HepG2 (cell line): ENCODE data around the gene BICRA. TPM values are rescaled to one million over a fixed set of nuclear protein-coding genes. Genes with fewer than 3 reads are reported as not detected.

Source experiments
- ATAC-seq: fragments of 200-7000 bp; cut with Tn5 transposase; 3 replicates; pipeline ENCODE4 v1.9.1; 2020; ENCODE audit warnings: mild to moderate bottlenecking, moderate library complexity
- BruUV-seq: library from RNA; stranded (reverse); fragments of 400-500 nt; replicated peaks from 2 replicates; lab custom pipeline; 2021; lab: Mats Ljungman, UMichigan
- CTCF ChIA-PET: fragments of 300-600 bp; formaldehyde crosslinking; extraction: SDS; loops from one replicate; lab custom pipeline; 2021; ENCODE audit warnings: low total read pairs, inconsistent platforms, low intra/inter-chr PET ratio; lab: Yijun Ruan, JAX
- POLR2A ChIA-PET: fragments of 350-600 bp; sonication (Branson Sonifier 250); formaldehyde crosslinking; loops from one replicate; lab custom pipeline; 2020; ENCODE audit warnings: antibody characterized with exemption, inconsistent platforms; lab: Yijun Ruan, JAX
- DNase-seq: peaks from one replicate; pipeline ENCODE4 v3.0.0-alpha.2; 2015; ENCODE audit warnings: low spot score
- FAIRE-seq: peaks from 3 replicates; lab custom pipeline; 2011; peaks lifted over from hg19 to GRCh38; lab: Jason Lieb, UNC
- H2AFZ ChIP-seq: one replicate; pipeline ENCODE4 v1.6.1; 2011; ENCODE audit warnings: low read length, inconsistent platforms
- H3K27ac ChIP-seq: fragments of 300-600 bp; 3 replicates; pipeline ENCODE4 v1.8.0; 2011; ENCODE audit warnings: mixed run types, mild to moderate bottlenecking, mixed read lengths, low read length, inconsistent platforms; ENCODE audit not compliant: insufficient read depth; ENCODE audit errors: extremely low read length
- H3K27me3 ChIP-seq, 2 experiments: fragments of 200-600 bp in 1 of 2; 2 replicates in 1 of 2; 3 replicates in 1 of 2; pipeline versions ENCODE4 v1.6.0 to v1.8.0; 2011; ENCODE audit warnings: low read length in 2 of 2, mild to moderate bottlenecking in 2 of 2, moderate library complexity in 2 of 2, inconsistent platforms in 1 of 2; ENCODE audit not compliant: insufficient read depth in 2 of 2, control insufficient read depth in 1 of 2
- H3K36me3 ChIP-seq, 2 experiments: fragments of 200-600 bp in 1 of 2; replicated peaks in 1 of 2; 2 replicates in 1 of 2; 3 replicates in 1 of 2; pipeline versions ENCODE4 v1.5.1 to v1.8.0; 2011; ENCODE audit warnings: low read length in 2 of 2, inconsistent platforms in 1 of 2; ENCODE audit not compliant: insufficient read depth in 2 of 2, control insufficient read depth in 1 of 2
- H3K4me1 ChIP-seq: 2 replicates; pipeline ENCODE4 v1.5.1; 2012; ENCODE audit warnings: low read length, inconsistent platforms; ENCODE audit not compliant: insufficient read depth
- H3K4me2 ChIP-seq: 2 replicates; pipeline ENCODE4 v1.6.0; 2011; ENCODE audit warnings: low read depth, low read length, inconsistent platforms
- H3K4me3 ChIP-seq, 3 experiments: fragments of 200-600 bp in 1 of 3; sonication (generic), shearing (Covaris generic) in 1 of 3; replicated peaks in 1 of 3; 2 replicates each; pipeline ENCODE4 v1.5.1; 2011 to 2016; ENCODE audit warnings: low read length in 3 of 3, inconsistent platforms in 2 of 3, low read depth in 2 of 3, mild to moderate bottlenecking in 2 of 3, control low read depth in 1 of 3, mixed read lengths in 1 of 3; ENCODE audit not compliant: insufficient read depth in 1 of 3
- H3K79me2 ChIP-seq: one replicate; pipeline ENCODE4 v1.6.1; 2011; ENCODE audit warnings: low read length, inconsistent platforms; ENCODE audit not compliant: insufficient read depth
- H3K9ac ChIP-seq: 2 replicates; pipeline ENCODE4 v1.6.0; 2011; ENCODE audit warnings: mild to moderate bottlenecking, low read depth, low read length, inconsistent platforms; ENCODE audit not compliant: insufficient read depth
- H3K9me3 ChIP-seq: 2 replicates; pipeline ENCODE4 v1.5.1; 2012; ENCODE audit warnings: mild to moderate bottlenecking, low read length
- H4K20me1 ChIP-seq: 2 replicates; pipeline ENCODE4 v1.6.0; 2011; ENCODE audit warnings: inconsistent platforms, mild to moderate bottlenecking, low read length, moderate library complexity; ENCODE audit not compliant: insufficient read depth
- NCOA5 ChIP-seq: sonication (generic); formaldehyde crosslinking; IDR thresholded peaks from 2 replicates; pipeline ENCODE4 v1.4.0; 2020; ENCODE audit warnings: missing genetic modification reagents
- NFATC3 ChIP-seq: sonication (generic); formaldehyde crosslinking; IDR thresholded peaks from 2 replicates; pipeline ENCODE4 v1.5.1; 2020; ENCODE audit warnings: mild to moderate bottlenecking, missing genetic modification reagents
- NR3C1 ChIP-seq: sonication (generic); formaldehyde crosslinking; IDR thresholded peaks from 2 replicates; pipeline ENCODE4 v1.4.0; 2020; ENCODE audit warnings: missing genetic modification reagents
- PAWR ChIP-seq: sonication (generic); formaldehyde crosslinking; IDR thresholded peaks from 2 replicates; pipeline ENCODE4 v1.4.0; 2020; ENCODE audit warnings: missing genetic modification reagents, mild to moderate bottlenecking, borderline replicate concordance
- PITX1 ChIP-seq: sonication (generic); formaldehyde crosslinking; IDR thresholded peaks from 2 replicates; pipeline ENCODE4 v1.5.1; 2020; ENCODE audit warnings: mild to moderate bottlenecking, missing genetic modification reagents
- SRY ChIP-seq: sonication (generic); formaldehyde crosslinking; IDR thresholded peaks from 2 replicates; pipeline ENCODE4 v1.8.0; 2022; ENCODE audit warnings: mild to moderate bottlenecking, missing genetic modification reagents
- TGIF2 ChIP-seq: IDR thresholded peaks from 2 replicates; pipeline ENCODE4 v1.6.1; 2016; ENCODE audit warnings: control low read depth, missing compliant biosample characterization
- ZNF382 ChIP-seq: sonication (generic); formaldehyde crosslinking; IDR thresholded peaks from 2 replicates; pipeline ENCODE4 v1.5.0; 2020; ENCODE audit warnings: missing genetic modification reagents, mild to moderate bottlenecking, borderline replicate concordance
- ZNF790 ChIP-seq: sonication (generic); formaldehyde crosslinking; IDR thresholded peaks from 2 replicates; pipeline ENCODE4 v1.8.0; 2022; ENCODE audit warnings: missing genetic modification reagents, mild to moderate bottlenecking, borderline replicate concordance
- WGBS: methylation state at CpG from one replicate; pipeline ENCODE4 v1.1.6; 2017; ENCODE audit warnings: low lambda C conversion rate; 5-methylcytosine and 5-hydroxymethylcytosine counted together
- in situ Hi-C: cut with HindIII; loops from 2 replicates; pipeline ENCODE4 v1.10.0; 2017; ENCODE audit warnings: low pct_unique_long_range_greater_than_20kb; ENCODE audit not compliant: extremely low pct_ligation_motif_present
- intact Hi-C: fragments of 100-400 bp; cut with micrococcal nuclease; formaldehyde crosslinking; loops from one replicate; pipeline ENCODE4 v1.10.0; 2022; ENCODE audit not compliant: unreplicated experiment
- polyA plus RNA-seq, 8 experiments: library from polyadenylated mRNA; depleted of rRNA in 3 of 8; stranded (reverse) in 7 of 8; unstranded in 1 of 8; fragments of >200 nt; fragmentation: Illumina TruSeq in 4 of 8; extraction: Trizol in 4 of 8; gene quantifications; 2 replicates each; pipeline versions ENCODE4 v1.2.1 to v1.2.3, GENCODE V29; 2011 to 2016; ENCODE audit warnings: low read depth in 4 of 8, missing spikeins in 1 of 8, mixed read lengths in 1 of 8; ENCODE audit not compliant: insufficient read depth in 1 of 8
- total RNA-seq, 5 experiments: library from RNA; depleted of rRNA; stranded (reverse); fragments of >200 nt; fragmentation: Illumina TruSeq; extraction: Trizol; gene quantifications; 2 replicates each; pipeline ENCODE4 v1.2.3, GENCODE V29; 2016; ENCODE audit warnings: low read depth in 1 of 5
- TF ChIP-seq, protein P1 (sequence below): sonication (generic); formaldehyde crosslinking; IDR thresholded peaks from 2 replicates; pipeline ENCODE4 v1.5.1; 2020; ENCODE audit warnings: mild to moderate bottlenecking, missing genetic modification reagents, borderline replicate concordance
- TF ChIP-seq, protein P2 (sequence below): sonication (generic); formaldehyde crosslinking; IDR thresholded peaks from 2 replicates; pipeline ENCODE4 v1.8.0; 2022; ENCODE audit warnings: missing genetic modification reagents, mild to moderate bottlenecking, borderline replicate concordance
- TF ChIP-seq, protein P3 (sequence below): sonication (generic); formaldehyde crosslinking; IDR thresholded peaks from 2 replicates; pipeline ENCODE4 v1.5.0; 2020; ENCODE audit warnings: mild to moderate bottlenecking, missing genetic modification reagents

BICRA gene
- total and polyA plus RNA-seq, 2 of the 13 experiments (the other 11 are each of a cell fraction or from before 2014, with no cell fraction given) = 0.55 to 0.71 TPM

DNA sequence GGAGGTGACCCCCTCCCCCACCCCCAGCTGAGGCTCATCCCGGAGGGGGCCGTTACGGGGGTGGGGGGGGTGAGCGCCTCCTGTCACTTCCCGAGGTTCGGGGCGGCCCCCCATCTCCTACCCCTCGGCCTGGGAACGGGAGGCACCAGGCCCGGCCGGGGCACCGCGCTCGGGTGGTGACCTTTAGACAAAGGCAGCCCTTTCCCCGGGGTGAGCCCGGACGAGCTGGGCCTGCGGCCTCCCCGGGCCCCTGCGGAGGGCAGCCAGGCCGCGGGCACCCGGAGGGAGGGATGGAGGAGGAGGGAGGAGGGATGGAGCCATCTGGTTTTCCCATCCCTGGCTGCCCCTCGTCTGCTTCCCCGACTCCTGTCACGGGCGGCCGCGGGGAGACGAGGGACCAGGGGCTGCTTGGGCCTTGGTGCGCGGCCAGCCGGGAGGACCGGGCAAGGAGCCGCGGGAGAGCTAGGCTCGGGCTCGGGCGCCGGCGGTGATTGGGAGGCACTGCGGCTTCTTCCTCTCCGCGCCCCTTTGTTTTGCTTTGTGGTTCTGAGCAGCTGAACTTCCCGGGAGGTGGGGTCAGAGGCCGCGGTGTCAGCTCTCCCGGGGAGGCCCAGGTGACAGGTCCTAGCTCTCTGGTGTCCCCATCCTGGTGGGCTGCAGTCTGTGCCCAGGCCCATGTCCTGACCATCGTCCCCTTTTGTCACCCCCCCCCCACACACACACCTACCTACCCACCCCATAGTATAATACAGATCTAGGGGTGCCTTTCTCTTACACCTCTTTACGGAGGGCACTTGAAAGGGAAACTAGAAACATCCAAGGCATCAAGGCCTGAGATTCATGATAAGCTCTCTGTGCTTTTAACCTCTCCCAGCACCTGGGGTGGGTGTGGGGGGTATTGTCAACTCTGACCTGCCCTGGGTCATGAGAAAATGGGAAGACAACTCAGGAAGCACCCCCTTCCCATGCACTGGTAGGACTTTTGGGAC, 1.3 kb downstream of the BICRA start:
- ChIA-PET POLR2A (interaction anchor here (0.5 to 2.1 kb wide), 5 partner anchors 9 to 320 kb away, joined by 3 to 25 read pairs (median 8); no protein-coding TSS in a partner anchor), CTCF (no interaction called here)
- peaks cover 43% of the 10 kb centered on the region for H3K79me2 ChIP-seq
- peak overlapping the region; percentile 75 for H3K9ac ChIP-seq
- peak overlapping the region; percentile 75 for H3K27ac ChIP-seq
- BruUV-seq = no TSS peak
- H2AFZ ChIP-seq = no peak overlapping the region
- peak overlapping the region; percentile 75 to 91 (median 84) for H3K4me3 ChIP-seq
- intact Hi-C loops (loop anchor here (5.0 kb wide), 1 partner anchor 93 kb away; the partner anchor contains the start of gene NAPA), in situ Hi-C loops (loop anchor here (10.0 kb wide), 1 partner anchor 85 kb away; no protein-coding TSS in a partner anchor)
- peak overlapping the region; percentile 68 for H3K4me2 ChIP-seq
- WGBS = 2% methylated on average over 8 of the region's 50 CpGs
- DNase-seq = peak; percentile 41
- ATAC-seq = peak; percentile 46
- no peaks in the 10 kb centered on the region; a peak in 1 of 5 replicates for H3K36me3 ChIP-seq
- H3K27me3 ChIP-seq = no peaks in the 10 kb centered on the region; a peak in 2 of 5 replicates
- peaks cover 9% of the 10 kb centered on the region; the same call in 1 of the 2 replicates for H4K20me1 ChIP-seq
- peaks cover 22% of the 10 kb centered on the region for H3K4me1 ChIP-seq
- no peak for FAIRE-seq
- no peaks in the 10 kb centered on the region for H3K9me3 ChIP-seq
- TF ChIP-seq ZNF382 (CRISPR knock-in tag) = no peak
- TF ChIP-seq PAWR = no peak
- no peak for TF ChIP-seq SRY
- TF ChIP-seq, protein P1, sequence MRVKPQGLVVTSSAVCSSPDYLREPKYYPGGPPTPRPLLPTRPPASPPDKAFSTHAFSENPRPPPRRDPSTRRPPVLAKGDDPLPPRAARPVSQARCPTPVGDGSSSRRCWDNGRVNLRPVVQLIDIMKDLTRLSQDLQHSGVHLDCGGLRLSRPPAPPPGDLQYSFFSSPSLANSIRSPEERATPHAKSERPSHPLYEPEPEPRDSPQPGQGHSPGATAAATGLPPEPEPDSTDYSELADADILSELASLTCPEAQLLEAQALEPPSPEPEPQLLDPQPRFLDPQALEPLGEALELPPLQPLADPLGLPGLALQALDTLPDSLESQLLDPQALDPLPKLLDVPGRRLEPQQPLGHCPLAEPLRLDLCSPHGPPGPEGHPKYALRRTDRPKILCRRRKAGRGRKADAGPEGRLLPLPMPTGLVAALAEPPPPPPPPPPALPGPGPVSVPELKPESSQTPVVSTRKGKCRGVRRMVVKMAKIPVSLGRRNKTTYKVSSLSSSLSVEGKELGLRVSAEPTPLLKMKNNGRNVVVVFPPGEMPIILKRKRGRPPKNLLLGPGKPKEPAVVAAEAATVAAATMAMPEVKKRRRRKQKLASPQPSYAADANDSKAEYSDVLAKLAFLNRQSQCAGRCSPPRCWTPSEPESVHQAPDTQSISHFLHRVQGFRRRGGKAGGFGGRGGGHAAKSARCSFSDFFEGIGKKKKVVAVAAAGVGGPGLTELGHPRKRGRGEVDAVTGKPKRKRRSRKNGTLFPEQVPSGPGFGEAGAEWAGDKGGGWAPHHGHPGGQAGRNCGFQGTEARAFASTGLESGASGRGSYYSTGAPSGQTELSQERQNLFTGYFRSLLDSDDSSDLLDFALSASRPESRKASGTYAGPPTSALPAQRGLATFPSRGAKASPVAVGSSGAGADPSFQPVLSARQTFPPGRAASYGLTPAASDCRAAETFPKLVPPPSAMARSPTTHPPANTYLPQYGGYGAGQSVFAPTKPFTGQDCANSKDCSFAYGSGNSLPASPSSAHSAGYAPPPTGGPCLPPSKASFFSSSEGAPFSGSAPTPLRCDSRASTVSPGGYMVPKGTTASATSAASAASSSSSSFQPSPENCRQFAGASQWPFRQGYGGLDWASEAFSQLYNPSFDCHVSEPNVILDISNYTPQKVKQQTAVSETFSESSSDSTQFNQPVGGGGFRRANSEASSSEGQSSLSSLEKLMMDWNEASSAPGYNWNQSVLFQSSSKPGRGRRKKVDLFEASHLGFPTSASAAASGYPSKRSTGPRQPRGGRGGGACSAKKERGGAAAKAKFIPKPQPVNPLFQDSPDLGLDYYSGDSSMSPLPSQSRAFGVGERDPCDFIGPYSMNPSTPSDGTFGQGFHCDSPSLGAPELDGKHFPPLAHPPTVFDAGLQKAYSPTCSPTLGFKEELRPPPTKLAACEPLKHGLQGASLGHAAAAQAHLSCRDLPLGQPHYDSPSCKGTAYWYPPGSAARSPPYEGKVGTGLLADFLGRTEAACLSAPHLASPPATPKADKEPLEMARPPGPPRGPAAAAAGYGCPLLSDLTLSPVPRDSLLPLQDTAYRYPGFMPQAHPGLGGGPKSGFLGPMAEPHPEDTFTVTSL (CRISPR knock-in tag) = no peak
- no peak for TF ChIP-seq ZNF790
- TF ChIP-seq, protein P2, sequence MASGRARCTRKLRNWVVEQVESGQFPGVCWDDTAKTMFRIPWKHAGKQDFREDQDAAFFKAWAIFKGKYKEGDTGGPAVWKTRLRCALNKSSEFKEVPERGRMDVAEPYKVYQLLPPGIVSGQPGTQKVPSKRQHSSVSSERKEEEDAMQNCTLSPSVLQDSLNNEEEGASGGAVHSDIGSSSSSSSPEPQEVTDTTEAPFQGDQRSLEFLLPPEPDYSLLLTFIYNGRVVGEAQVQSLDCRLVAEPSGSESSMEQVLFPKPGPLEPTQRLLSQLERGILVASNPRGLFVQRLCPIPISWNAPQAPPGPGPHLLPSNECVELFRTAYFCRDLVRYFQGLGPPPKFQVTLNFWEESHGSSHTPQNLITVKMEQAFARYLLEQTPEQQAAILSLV = peak; percentile 34; the same call in 1 of the 2 replicates
- TF ChIP-seq PITX1 (CRISPR knock-in tag) = peak; percentile 52; the same call in 1 of the 2 replicates
- TF ChIP-seq TGIF2 (CRISPR knock-in tag) = no peak
- TF ChIP-seq NFATC3 (CRISPR knock-in tag) = no peak
- TF ChIP-seq, protein P3, sequence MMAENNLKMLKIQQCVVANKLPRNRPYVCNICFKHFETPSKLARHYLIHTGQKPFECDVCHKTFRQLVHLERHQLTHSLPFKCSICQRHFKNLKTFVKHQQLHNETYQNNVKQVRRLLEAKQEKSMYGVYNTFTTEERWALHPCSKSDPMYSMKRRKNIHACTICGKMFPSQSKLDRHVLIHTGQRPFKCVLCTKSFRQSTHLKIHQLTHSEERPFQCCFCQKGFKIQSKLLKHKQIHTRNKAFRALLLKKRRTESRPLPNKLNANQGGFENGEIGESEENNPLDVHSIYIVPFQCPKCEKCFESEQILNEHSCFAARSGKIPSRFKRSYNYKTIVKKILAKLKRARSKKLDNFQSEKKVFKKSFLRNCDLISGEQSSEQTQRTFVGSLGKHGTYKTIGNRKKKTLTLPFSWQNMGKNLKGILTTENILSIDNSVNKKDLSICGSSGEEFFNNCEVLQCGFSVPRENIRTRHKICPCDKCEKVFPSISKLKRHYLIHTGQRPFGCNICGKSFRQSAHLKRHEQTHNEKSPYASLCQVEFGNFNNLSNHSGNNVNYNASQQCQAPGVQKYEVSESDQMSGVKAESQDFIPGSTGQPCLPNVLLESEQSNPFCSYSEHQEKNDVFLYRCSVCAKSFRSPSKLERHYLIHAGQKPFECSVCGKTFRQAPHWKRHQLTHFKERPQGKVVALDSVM (CRISPR knock-in tag) = no peak
- no peak for TF ChIP-seq NCOA5 (CRISPR knock-in tag)
- no peak for TF ChIP-seq NR3C1
